ENCODE data around the gene PTPRN2. TPM values are rescaled to one million over a fixed set of nuclear protein-coding genes. Genes with fewer than 3 reads are reported as not detected.

Gene PTPRN2
- total RNA-seq, 1 donor from 2014 or later: 2.4 TPM

- no peak overlapping the region for H3K4me3 ChIP-seq (ENCODE audit: low read depth, low read length)
- DNase-seq (ENCODE audit: low read depth): no peak
Observed at GRCh38 chr7:158505683-158506082, 81.9 kb downstream of the PTPRN2 start.

DNA sequence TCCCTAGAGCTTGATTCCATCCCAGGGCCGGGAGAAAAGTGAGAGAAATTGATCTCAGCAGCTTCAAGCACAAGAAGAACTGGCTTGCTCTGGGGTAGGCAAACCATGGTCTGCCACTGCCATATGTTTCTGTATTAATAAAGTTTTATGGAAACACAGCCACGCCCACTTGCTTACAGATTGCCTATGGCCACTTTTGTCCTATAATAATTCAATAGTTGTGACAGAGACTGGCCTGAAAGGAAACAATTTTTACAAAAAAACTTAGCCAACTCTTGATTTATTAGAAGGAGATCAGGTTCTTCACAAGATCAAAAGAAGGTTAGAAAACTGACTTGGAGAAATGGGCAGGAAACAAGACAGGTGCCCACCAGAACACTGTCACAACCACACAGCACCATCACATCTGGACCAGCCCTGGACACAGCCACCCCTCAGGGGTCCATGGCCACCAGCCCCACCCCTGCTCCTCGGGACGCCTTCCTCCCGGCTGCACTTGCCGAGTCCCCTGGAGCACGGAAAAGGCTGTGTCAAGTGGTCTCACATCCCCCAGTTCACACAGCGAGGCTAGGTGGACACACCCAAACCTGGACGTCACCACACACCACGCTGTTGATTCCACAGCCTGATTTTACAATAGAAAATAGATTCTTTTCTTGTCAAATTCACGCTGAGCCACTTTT is 85.4 kb downstream of the PTPRN2 start:
- no peak for DNase-seq (ENCODE audit: low read depth)

More at GRCh38 chr7:158505683-158506082, 81.9 kb downstream of the PTPRN2 start:
- Histone ChIP-seq H3K27me3 (ENCODE audit: control insufficient read depth, insufficient read depth, low read length) (no peaks in the 10 kb centered on the region), H3K36me3 (ENCODE audit: control insufficient read depth, insufficient read depth, low read length) (no peaks in the 10 kb centered on the region)
- TF ChIP-seq, protein P1, sequence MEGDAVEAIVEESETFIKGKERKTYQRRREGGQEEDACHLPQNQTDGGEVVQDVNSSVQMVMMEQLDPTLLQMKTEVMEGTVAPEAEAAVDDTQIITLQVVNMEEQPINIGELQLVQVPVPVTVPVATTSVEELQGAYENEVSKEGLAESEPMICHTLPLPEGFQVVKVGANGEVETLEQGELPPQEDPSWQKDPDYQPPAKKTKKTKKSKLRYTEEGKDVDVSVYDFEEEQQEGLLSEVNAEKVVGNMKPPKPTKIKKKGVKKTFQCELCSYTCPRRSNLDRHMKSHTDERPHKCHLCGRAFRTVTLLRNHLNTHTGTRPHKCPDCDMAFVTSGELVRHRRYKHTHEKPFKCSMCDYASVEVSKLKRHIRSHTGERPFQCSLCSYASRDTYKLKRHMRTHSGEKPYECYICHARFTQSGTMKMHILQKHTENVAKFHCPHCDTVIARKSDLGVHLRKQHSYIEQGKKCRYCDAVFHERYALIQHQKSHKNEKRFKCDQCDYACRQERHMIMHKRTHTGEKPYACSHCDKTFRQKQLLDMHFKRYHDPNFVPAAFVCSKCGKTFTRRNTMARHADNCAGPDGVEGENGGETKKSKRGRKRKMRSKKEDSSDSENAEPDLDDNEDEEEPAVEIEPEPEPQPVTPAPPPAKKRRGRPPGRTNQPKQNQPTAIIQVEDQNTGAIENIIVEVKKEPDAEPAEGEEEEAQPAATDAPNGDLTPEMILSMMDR (IDR thresholded peaks at IDR 0.05; ENCODE audit: insufficient read depth, low read length, poor library complexity, severe bottlenecking): no peak

GRCh38 chr7:158501393-158502067 is 86.1 kb downstream of the PTPRN2 start:
- TF ChIP-seq, protein P1 (IDR thresholded peaks at IDR 0.05; ENCODE audit: insufficient read depth, low read length, poor library complexity, severe bottlenecking): no peak
- H3K36me3 ChIP-seq (ENCODE audit: control insufficient read depth, insufficient read depth, low read length): no peaks in the 10 kb centered on the region
- no peak overlapping the region for H3K4me3 ChIP-seq (ENCODE audit: low read depth, low read length)
- no peaks in the 10 kb centered on the region for H3K27me3 ChIP-seq (ENCODE audit: control insufficient read depth, insufficient read depth, low read length)
- DNase-seq (ENCODE audit: low read depth): no peak

More for the DNA sequence above, 85.4 kb downstream of the PTPRN2 start:
- no peaks in the 10 kb centered on the region for H3K27me3 ChIP-seq (ENCODE audit: control insufficient read depth, insufficient read depth, low read length)
- TF ChIP-seq, protein P1 (IDR thresholded peaks at IDR 0.05; ENCODE audit: insufficient read depth, low read length, poor library complexity, severe bottlenecking): no peak
- no peaks in the 10 kb centered on the region for H3K36me3 ChIP-seq (ENCODE audit: control insufficient read depth, insufficient read depth, low read length)
- H3K4me3 ChIP-seq (ENCODE audit: low read depth, low read length): no peak overlapping the region

- TF ChIP-seq, protein P1 (IDR thresholded peaks at IDR 0.05; ENCODE audit: insufficient read depth, low read length, poor library complexity, severe bottlenecking): no peak
- no peaks in the 10 kb centered on the region for H3K27me3 ChIP-seq (ENCODE audit: control insufficient read depth, insufficient read depth, low read length)
- no peak overlapping the region for H3K4me3 ChIP-seq (ENCODE audit: low read depth, low read length)
- no peaks in the 10 kb centered on the region for H3K36me3 ChIP-seq (ENCODE audit: control insufficient read depth, insufficient read depth, low read length)
- DNase-seq (ENCODE audit: low read depth): no peak
Observed at GRCh38 chr7:158500651-158501052, 87.0 kb downstream of the PTPRN2 start.

DNA sequence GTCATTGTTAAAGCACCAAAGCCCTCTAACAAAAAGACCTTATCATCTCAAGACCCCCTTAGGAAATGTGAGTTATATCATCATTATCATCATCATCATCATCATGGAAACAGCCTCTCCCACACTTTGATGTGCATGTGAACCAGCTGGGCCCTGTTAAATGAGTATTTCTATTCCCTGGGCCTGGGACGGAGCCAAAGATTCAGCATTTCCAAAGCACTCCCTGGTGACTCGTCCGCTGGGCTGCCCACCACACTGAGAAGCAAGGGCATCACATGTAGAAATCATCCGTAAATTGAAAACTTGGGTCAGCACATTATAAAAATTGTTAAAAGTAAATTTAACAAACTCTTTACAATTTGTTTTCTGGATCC is 88.6 kb downstream of the PTPRN2 start:
- Histone ChIP-seq H3K4me3 (ENCODE audit: low read depth, low read length) (no peak overlapping the region), H3K36me3 (ENCODE audit: control insufficient read depth, insufficient read depth, low read length) (no peaks in the 10 kb centered on the region), H3K27me3 (ENCODE audit: control insufficient read depth, insufficient read depth, low read length) (peaks cover 3% of the 10 kb centered on the region)
- TF ChIP-seq, protein P1 (IDR thresholded peaks at IDR 0.05; ENCODE audit: insufficient read depth, low read length, poor library complexity, severe bottlenecking): no peak
- no peak for DNase-seq (ENCODE audit: low read depth)

All from kidney epithelial cell (primary cell).